Activated B cell treated with CpG ODN at 0.5 μM for 24 hours (primary cell): Measurements from ENCODE around the gene CLTCL1. TPM values are rescaled to one million over a fixed set of nuclear protein-coding genes. Genes with fewer than 3 reads are reported as not detected.

Source experiments
- ATAC-seq: fragments of 200-7000 bp; cut with Tn5 transposase; one replicate; pipeline ENCODE4 v1.10.0; 2021; ENCODE audit warnings: low read depth, mild to moderate bottlenecking, moderate library complexity
- CTCF ChIA-PET: fragments of 350-600 bp; sonication (Branson Sonifier 250); formaldehyde crosslinking; loops from one replicate; lab custom pipeline; 2021; ENCODE audit warnings: antibody characterized with exemption; lab: Charles Lee
- POLR2A ChIA-PET: fragments of 350-600 bp; sonication (Branson Sonifier 250); formaldehyde crosslinking; loops from one replicate; lab custom pipeline; 2021; ENCODE audit warnings: antibody characterized with exemption; lab: Charles Lee
- DNase-seq: peaks from one replicate; pipeline ENCODE4 v3.0.0; 2022
- H3K27ac Mint-ChIP-seq: one replicate; pipeline ENCODE4 v1.8.0; 2020; ENCODE audit warnings: mixed read lengths
- H3K27me3 Mint-ChIP-seq: one replicate; pipeline ENCODE4 v1.8.0; 2021; ENCODE audit warnings: mixed read lengths
- H3K36me3 Mint-ChIP-seq: one replicate; pipeline ENCODE4 v1.8.0; 2021; ENCODE audit warnings: low read depth, mixed read lengths
- H3K4me1 Mint-ChIP-seq: one replicate; pipeline ENCODE4 v1.8.0; 2021; ENCODE audit warnings: mixed read lengths
- H3K4me3 Mint-ChIP-seq: one replicate; pipeline ENCODE4 v1.8.0; 2020; ENCODE audit warnings: mild to moderate bottlenecking, mixed read lengths
- H3K9me3 Mint-ChIP-seq: one replicate; pipeline ENCODE4 v1.8.0; 2020; ENCODE audit warnings: mixed read lengths
- intact Hi-C: fragments of 100-400 bp; cut with micrococcal nuclease; formaldehyde crosslinking; loops from one replicate; pipeline ENCODE4 v1.15.1; 2024
- total RNA-seq: library from RNA; stranded (reverse); gene quantifications from 2 replicates; pipeline ENCODE4 v1.2.3, GENCODE V29; 2022
- TF ChIP-seq, protein P1 (sequence below): fragments of 200-600 bp; IDR thresholded peaks from one replicate; pipeline ENCODE4 v1.8.0; 2022; ENCODE audit warnings: antibody characterized with exemption, mild to moderate bottlenecking

CLTCL1 gene
- total RNA-seq, 1 donor from 2014 or later, result 5.0 TPM

DNA sequence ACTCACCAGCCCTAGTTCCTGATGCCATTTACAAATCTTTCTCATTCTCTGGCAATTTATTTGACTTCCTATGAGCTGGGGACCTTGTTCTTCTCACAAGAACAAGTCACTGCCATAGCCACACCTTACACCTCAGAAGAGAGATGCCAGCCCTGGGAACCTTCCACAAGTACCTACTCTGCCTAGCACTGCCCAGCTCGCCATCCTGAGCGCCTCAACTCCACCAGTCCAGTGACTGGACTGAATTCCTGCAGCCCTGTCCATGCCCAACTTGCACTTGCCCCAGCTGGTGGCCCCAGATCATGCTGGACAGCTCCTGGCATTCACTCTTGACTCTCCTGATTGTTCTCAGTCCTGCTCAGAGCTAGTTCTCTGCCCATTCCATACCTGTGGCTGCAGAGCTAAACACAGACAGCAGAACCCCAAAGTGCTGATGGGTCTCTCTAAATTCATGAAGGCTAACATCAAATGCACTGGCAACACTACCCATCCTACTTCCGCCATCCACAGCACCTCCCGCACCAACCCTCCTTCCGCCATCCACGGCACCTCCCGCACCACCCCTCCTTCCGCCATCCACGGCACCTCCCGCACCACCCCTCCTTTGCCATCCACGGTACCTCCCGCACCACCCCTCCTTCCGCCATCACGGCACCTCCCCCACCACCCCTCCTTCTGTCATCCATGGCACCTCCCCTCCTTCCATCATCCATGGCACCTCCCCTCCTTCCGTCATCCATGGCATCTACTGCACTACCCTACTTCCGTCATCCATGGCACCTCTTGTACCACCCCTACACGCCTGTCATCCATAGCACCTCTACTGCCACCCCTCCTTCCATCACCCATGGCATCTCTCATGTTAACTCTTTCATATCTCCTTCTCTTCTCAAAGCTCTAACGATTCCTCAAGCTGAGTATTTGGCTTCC is 89.4 kb downstream of the CLTCL1 start:
- ATAC-seq, result no peak
- no peaks in the 10 kb centered on the region for H3K36me3 Mint-ChIP-seq

DNA sequence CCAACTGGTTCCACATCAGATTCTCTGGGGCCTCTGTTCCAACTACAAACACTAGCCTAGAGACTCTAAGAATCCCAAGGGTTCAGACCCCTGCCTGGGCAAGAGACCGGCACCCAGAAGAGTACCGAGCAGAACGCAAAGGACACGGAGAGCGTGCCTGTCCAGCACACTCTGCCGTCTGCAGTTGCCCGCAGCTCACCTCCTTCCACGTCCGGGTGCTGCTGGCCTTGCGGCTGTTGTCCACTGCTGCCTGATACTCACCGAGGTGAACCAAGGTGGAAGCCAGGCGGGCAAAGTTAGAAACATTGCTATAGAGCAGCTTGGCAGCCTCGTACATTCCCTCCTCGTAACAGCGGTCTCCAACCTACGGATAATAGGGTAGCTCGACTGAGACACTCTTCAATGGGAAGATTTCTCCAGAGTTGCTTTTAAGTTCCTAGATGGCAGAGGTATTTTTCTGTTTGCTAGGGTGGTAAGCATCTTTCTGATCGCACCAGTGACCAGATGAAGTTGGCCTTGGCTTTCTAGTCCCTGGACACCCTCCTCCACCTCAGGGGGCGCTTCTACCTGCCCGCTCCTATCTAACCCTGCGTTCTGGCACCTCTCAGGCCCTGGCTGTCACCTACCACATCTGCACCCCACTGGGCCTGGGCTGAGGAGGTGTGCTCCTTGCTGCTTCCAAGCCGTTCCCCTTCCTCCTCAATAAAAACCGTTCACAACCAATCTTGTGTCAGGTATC is 90.2 kb downstream of the CLTCL1 start:
- DNase-seq (no peak), ATAC-seq (no peak)
- Mint-ChIP-seq H3K27me3 (peaks cover 3% of the 10 kb centered on the region), H3K4me1 (no peaks in the 10 kb centered on the region), H3K9me3 (no peaks in the 10 kb centered on the region), H3K4me3 (no peak overlapping the region), H3K36me3 (no peaks in the 10 kb centered on the region), H3K27ac (no peak overlapping the region)
- ChIA-PET CTCF (no interaction called here), POLR2A (no interaction called here)
- TF ChIP-seq, protein P1, sequence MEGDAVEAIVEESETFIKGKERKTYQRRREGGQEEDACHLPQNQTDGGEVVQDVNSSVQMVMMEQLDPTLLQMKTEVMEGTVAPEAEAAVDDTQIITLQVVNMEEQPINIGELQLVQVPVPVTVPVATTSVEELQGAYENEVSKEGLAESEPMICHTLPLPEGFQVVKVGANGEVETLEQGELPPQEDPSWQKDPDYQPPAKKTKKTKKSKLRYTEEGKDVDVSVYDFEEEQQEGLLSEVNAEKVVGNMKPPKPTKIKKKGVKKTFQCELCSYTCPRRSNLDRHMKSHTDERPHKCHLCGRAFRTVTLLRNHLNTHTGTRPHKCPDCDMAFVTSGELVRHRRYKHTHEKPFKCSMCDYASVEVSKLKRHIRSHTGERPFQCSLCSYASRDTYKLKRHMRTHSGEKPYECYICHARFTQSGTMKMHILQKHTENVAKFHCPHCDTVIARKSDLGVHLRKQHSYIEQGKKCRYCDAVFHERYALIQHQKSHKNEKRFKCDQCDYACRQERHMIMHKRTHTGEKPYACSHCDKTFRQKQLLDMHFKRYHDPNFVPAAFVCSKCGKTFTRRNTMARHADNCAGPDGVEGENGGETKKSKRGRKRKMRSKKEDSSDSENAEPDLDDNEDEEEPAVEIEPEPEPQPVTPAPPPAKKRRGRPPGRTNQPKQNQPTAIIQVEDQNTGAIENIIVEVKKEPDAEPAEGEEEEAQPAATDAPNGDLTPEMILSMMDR, result no peak
- intact Hi-C loops, result no loop called here

More for the DNA sequence above, 89.4 kb downstream of the CLTCL1 start:
- intact Hi-C loops, result no loop called here
- POLR2A ChIA-PET, result no interaction called here
- no peak for DNase-seq
- Mint-ChIP-seq H3K9me3 (no peaks in the 10 kb centered on the region), H3K27me3 (peaks cover 3% of the 10 kb centered on the region), H3K4me1 (no peaks in the 10 kb centered on the region), H3K4me3 (no peak overlapping the region), H3K27ac (no peak overlapping the region)
- TF ChIP-seq, protein P1, result no peak
- CTCF ChIA-PET, result no interaction called here

DNA sequence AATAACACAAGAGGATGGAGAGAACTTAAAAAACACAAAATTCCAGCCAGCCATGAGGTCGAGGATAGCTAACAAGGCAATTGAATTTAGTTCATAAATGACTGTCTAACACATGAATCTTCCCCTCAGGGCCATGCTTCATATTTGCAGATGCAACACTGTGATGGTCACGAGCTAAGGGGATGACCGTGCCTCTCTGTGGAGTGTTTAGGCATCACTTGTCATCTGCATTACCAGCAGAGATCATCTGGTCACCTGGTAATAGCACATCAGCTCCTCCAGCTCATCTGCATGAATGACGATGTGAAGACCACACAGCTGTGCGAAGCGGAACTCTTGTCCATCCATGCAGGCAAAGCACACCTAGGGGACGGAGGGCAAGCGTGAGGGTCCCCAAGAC is 92.0 kb downstream of the CLTCL1 start:
- peaks cover 3% of the 10 kb centered on the region for H3K27me3 Mint-ChIP-seq
- TF ChIP-seq, protein P1, result no peak
- no peaks in the 10 kb centered on the region for H3K36me3 Mint-ChIP-seq
- DNase-seq (no peak), ATAC-seq (no peak)
- H3K27ac Mint-ChIP-seq, result no peak overlapping the region
- POLR2A ChIA-PET, result no interaction called here
- no peak overlapping the region for H3K4me3 Mint-ChIP-seq
- H3K9me3 Mint-ChIP-seq, result no peaks in the 10 kb centered on the region
- H3K4me1 Mint-ChIP-seq, result peaks cover 5% of the 10 kb centered on the region
- CTCF ChIA-PET, result no interaction called here
- intact Hi-C loops, result no loop called here

DNA sequence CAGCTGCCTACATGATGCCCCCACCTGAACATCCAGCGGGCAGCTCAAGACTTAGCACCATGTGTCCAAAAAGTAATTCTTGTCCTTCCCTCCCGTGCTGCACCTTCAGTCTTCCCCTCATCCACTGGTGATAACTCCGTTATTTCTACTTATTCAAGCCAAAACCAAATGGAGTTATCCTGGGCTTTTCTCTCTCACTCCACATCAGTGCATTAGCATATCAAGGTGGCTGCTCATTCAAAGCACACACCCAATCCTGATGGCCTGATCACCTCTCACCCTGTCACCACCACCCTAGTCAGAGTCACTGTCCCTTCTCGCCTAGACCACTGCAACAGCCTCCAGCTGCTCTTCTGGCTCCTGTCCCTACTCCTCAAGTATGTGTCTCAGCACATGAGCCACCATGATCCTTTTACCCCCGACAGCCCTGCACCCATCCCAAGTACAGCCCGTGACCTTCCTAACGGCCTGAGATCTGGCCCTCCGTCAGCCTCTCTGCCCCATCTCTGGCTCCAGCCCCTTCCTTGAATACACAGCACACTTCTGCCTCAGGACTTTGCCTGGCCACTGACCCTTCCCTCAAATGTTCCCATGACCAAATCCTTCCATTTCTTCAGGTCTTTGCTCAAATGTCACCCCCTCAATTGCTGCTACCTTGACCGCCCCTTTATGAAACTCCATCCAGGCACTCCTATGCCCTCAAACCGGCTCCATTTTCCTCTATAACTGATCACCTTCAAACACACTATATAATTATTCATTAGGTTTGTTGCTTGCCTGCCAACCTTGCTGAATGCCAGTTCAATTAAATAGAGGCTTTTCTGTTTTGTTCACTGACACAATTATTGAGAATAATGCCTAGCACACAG is 93.3 kb downstream of the CLTCL1 start:
- DNase-seq (no peak), ATAC-seq (no peak)
- Mint-ChIP-seq H3K9me3 (no peaks in the 10 kb centered on the region), H3K4me3 (no peak overlapping the region), H3K27me3 (peaks cover 2% of the 10 kb centered on the region), H3K4me1 (peaks cover 5% of the 10 kb centered on the region), H3K36me3 (no peaks in the 10 kb centered on the region), H3K27ac (no peak overlapping the region)
- TF ChIP-seq, protein P1, result no peak
- ChIA-PET CTCF (no interaction called here), POLR2A (no interaction called here)
- intact Hi-C loops, result no loop called here
